HG02798 (cell line): Measurements from ENCODE around the gene PPP4R1.
A peak's percentile ranks its signal among the peaks of the same experiment; 100 is the strongest.
"Not testable (repeated sequence)": the region's sequence is repeated elsewhere in the genome, so short reads cannot be mapped to it uniquely, and the experiment has no call there.

Source experiments
- ATAC-seq: cut with Tn5 transposase; IDR thresholded peaks from one replicate; pipeline ENCODE4 v1.9.1; 2021; ENCODE audit warnings: mild to moderate bottlenecking; ENCODE audit not compliant: unreplicated experiment, poor library complexity

Gene PPP4R1

DNA sequence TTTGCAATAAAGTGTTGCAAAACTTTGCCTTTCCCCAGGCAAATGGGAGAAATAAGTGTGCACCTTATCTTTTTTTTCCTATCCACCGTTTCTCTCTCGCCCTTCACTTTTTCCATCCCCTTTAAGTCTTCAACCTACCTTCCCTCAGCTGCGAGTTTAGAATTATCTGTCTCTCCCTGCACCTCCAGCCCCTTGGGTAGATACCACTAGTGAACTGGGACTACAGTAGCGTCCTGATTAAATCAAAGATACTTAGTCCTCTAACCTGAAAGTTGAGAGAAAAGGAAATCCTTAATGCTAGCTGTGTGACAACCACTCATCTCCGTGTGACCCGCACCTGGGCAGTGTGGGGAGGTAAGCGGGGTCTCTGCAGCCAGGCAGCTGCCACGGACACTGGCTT is 16.1 kb upstream of the PPP4R1 start:
- ATAC-seq, result no peak

DNA sequence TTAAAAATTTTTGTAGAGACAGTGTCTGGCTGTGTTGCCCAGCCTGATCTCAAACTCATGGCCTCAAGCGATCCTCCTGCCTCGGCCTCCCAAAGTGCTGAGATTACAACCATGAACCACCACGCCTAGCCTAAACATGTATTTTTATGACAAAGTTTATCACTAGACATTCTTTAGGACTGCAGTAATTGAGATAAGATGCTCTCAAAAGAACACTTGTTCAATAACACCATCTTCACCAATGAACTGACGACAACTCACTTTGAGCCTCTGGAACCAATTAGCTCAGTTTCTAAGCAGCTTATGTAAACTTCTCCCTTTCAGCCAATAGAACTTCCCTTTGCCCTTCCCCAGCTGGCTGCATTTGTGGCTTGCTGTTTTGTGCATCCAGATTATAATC is 15.3 kb upstream of the PPP4R1 start:
- no peak for ATAC-seq

DNA sequence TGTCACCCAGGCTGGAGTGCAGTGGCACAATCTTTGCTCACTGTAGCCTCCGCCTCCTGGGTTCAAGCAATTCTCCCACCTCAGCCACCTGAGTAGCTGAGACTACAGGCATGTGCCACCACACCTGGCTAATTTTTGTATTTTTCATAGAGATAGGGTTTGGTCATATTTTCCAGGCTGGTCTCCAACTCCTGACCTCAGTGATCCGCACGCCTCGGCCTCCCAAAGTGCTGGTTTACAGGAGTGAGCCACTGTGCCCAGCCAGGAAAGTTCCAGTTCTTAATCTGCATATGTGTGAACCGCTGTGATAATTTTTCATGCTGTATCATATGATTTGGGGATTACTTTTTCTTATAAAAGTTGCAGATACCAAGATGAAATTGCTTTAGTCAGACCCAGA is 14.6 kb upstream of the PPP4R1 start:
- no peak for ATAC-seq

DNA sequence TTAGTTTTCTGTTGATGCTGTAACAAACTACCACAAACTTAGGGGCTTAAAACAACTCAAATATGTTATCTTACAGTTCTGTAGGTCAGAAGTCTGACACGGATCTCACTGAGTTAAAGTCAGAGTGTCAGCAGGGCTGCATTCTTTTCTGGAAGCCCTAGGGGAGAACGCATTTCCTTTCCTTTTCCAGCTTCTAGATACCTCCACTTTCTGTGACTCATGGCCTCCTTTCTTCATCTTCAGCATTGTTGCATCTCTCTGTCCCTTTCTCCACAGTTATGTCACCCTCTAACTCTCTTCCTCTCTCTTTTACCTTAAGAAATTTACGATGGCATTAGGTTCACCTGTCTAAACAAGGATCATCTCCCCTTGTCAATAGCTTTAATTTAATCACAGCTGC is 13.3 kb upstream of the PPP4R1 start:
- no peak for ATAC-seq

DNA sequence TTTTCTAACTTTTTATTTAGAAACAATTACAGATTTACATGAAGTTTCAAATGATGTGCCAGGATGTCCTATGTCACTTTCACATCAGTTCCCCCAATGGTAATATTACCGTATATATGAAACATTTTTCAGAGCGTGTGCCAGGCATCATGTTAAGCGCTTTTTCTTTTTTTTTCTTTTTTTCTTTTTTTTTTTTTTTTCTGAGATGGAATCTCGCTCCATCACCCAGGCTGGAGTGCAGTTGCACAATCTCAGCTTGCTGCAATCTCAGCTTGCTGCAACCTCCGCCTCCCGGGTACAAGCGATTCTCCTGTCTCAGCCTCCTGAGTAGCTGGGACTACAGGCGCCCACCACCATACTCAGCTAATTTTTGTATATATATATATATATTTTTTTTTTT is 5.6 kb upstream of the PPP4R1 start:
- no peak for ATAC-seq

DNA sequence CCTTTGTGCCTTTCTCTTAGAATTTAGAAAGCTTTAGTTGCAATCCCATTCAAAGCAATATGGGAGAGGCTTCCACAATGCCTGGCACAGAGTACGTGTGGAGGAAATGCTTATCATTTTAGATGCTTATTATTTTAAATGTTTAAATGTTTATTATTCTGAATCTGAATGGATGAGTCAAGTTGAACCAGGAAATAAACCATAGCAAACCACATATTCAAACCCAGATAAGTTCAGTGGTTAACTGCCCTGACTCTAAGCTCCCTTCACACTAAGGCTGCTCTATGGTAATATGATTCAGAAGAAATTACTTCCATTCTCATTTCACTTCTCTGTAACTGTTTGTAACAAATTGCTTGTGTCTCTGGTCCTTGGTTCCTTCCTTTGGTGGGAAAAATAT is 5.2 kb upstream of the PPP4R1 start:
- no peak for ATAC-seq

DNA sequence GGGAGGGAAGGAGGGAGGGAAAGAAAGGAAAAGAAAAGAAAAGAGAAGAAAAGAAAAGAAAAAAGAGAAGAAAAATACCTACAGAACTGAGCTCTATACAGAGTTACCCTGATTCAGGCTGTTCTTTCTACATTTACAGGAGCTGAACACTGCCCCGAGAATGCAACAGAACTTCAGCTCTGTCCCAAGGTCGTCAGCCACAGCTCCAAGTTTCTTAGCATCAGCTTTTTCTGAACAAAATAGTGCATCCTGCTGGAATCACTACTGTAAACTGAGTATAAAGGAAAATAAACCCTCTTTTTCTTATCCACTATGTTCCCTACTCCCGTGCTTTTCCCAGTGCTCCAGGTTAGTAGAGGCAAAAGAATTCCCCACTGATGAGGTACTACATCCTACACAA is 4.7 kb upstream of the PPP4R1 start:
- no peak for ATAC-seq

DNA sequence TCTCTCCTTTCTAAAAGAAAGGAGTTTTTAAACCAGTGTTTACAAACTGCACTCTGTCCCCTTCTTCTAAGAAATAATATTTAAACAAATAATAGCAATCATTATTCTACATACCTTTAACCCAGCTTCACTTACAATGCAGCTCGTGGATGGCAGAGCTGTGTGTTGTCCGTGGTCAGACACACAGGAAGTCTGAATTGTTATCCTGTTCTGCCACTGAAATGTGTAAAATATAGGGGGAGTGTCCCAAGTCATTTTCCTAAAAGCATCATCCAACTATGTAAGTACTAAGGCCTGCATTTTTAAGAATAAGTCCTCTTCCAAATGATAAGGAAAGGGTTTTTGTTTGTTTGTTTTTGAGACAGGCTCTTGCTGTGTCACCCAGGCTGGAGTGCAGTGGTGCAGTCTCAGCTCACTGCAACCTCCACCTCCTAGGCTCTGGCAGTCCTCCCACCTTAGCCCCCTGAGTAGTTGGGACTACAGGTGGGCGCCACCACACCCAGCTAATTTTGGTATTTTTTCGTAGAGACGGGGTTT is 2.7 kb upstream of the PPP4R1 start:
- no peak for ATAC-seq

DNA sequence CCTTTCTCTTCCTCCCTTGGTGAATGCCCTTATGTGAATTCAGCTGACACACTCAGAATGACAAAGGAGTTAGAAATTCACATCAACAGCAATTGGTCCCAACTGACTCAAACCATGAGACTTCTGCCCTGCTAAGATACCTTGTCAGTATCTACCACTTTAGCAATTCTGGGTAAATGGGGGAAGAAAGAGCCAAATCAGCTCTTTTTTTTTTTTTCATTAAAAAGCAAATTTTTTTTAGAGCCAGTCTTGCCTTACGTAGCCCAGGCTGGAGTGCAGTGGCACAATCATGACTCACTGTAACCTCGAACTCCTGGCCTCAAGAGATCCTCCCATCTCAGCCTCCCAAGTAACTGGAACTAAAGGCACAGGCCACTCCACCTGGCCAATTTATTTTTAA is 1.7 kb upstream of the PPP4R1 start:
- no peak for ATAC-seq

DNA sequence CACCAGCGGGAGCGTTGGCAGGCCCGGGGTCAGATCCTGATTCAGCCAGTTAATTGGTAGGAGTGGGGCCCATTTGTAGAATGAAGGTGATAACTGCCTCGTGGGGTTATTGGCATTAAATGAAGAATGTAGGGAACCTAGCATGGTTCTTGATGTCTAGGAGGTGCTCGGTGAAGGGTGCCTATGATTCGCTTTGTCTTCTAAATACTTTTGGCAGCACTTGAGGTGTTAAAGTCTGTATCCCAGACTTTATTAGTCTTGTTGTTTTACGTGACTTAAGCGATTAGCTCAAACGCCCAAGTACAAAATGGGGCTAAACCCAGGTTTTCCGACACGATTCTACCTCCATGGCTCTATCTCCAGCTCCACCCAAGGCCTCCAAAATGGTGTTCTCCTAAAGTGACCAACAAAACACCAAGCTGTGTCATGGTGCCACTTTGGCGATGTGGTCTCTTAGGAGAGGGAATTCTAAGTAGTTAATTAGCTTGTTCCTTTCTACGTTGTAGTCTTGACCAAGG is 980 bp upstream of the PPP4R1 start:
- no peak for ATAC-seq

DNA sequence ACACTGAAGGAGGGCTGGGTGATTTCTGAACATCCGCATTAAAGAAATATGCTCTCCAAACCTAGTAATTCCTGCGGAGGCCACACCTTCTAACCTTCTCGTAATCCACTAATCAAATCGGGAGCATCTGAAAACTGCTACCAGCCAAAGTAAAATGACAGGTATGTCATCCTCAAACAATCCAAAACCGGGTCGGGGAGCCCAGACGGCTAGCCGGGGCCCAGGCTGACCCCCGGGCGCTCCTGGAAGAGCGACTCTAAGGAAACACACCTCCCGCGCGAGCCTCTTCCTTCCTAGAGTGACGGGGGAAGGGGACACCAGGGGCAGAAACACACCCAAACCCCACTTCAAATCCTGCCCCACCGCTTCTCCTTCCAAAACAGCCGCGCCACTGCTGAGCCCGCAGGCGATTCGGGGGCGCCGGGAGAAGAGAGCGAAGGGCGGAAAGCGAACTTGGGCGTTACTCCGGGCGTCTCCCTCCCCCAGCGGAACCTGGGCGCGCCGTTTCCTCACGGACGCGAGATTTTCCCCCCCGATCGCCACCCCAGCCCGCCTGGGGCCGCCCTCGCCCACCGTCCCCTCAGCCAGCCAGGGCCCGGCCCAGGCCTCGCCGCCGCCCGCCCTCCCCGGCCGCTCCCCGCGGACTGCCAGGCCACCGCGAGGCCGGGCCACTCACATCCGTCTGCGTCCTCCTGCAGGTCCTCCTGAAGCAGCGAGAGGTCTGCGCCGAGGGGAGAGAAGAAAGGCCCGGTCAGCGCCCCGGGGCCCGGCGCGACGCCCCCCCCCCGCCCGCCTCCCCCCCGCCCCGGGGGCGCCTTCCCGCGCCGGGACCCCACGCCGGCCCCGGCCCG is 584 bp downstream of the PPP4R1 start:
- ATAC-seq, result peak; percentile 41

DNA sequence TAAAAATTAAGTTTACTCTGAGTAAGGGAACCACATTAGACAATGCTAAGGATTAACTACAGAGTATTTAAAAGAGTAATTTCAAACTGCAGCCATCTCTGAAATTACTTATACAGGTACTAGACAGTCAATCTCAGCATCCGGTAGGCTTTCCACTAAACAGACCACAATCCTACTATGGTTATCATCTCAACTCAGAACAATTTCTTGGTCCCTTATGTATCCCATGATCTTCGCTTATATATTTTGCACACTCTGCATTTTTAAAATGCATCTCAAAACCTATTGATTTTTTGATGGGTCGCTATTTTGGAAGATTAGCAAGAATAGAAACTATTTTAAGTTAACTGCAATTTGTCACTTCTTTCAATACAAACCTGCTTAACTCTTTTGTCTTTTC is 1.4 kb downstream of the PPP4R1 start:
- no peak for ATAC-seq

DNA sequence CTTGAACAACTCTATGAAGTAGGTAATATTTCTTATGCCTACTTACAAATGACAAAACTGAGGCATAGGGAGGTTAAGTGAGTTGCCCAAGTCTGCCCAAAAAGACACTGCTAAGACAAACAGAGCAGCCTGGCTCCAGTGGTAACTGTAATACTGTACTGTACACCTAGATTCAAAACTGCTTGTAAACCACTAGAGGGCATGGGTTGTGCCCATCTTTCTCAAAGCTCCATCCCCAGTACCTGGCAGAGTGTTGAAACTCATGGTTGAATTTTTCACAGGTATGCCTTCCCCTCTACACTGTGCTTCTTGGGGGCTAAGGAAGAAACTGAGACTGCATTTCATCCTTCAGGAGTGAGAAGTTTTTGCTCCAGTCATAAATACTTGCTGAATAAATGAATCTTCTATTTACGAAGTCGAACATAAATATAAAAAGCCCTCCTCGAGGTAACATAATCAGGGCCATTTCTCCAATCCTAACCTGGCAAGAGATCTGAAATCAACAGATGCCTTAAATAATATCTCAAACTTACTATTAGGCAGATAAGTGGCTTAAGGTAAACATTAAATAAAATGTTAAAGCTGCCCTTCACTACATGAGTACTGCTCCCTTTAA is 2.0 kb downstream of the PPP4R1 start:
- peak; percentile 45 for ATAC-seq

DNA sequence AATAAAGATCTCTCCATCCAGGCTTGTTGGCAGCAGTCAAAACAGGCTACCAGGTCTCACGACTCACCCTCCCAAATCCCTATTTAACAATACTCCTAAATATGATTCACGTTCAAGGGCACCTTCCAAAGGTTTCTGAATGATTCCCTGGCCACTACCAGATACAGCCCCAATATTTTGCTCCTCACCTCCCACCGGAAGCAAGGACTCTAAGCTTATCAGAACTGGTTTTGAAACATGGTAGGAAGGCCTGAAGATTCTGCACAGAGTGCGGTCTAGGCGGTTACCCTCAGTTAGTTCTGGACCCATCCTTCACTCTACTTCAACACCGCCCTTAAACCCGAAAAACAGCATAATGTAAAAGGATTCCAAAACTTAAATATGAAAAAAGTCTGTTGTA is 5.2 kb downstream of the PPP4R1 start:
- ATAC-seq, result no peak

DNA sequence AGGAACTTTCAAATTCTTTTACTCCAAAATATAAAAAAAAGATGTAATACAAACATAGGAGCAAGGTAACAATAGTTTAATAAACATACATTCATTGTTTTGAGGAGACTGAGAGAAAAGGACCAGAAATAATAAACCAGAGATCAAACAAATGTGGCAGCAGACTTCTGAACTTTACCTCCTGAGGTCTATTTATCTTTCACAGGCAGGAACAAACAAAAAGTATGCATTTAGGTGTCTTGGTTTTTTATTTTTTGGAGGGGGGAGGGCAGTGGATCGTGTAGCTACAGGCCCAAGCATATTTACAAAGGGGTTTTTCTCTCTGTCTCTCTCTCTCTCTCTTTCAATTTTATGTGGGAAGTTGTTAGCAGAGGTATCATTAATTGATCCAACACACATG is 5.6 kb downstream of the PPP4R1 start:
- no peak for ATAC-seq

DNA sequence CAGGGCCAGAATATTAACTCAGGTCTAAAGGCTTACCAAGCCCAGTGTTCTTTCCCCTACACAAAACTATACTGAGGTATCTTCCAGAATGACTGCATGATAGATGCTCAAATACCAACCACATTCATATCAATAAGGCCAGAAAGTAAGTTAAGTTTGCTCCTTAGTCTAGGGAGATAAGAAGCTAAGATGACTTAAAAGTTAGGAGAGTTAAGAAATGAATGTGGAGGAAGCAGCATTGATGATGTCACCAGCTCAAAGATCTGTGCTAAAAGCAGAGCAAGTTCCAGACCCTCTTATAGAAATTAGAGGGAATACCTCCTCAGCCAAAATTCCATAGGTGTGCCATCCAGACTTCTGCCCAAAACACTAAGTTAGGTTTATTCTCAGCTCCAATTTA is 6.1 kb downstream of the PPP4R1 start:
- no peak for ATAC-seq

DNA sequence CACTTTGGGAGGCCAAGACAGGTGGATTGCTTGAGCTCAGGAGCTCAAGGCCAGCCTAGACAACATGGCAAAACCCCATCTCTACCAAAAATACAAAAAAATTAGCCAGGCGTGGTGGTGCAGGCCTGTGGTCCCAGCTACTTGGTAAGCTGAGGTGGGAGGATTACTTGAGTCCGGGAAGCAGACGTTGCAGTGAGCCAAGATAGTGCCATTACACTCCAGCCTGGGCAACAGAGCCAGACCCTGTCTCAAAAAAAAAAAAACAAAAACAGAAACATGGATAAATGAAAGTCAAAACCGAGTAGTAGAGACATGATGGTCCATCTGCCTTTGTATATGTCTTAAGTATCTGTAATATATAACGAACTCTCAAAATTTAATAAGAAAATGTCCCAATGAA is 7.2 kb downstream of the PPP4R1 start:
- not testable (repeated sequence) for ATAC-seq

DNA sequence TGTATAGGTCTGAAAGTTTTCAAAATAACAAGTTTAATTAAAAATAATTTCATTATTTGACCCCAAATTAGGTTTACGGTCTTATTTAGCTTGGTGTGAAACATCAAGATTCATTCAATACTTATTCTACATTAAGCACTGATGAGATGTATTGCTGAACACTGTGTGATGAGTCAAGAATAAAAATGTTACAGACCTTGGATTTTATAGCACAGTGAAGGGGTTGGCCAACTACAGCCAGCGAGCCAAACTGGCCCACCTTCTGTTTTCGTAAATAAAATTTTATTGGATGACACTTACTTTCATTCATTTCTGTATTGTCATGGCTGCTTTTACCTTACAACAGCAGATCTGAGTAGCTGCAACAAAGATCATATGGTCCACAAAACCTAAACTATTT is 8.3 kb downstream of the PPP4R1 start:
- no peak for ATAC-seq

DNA sequence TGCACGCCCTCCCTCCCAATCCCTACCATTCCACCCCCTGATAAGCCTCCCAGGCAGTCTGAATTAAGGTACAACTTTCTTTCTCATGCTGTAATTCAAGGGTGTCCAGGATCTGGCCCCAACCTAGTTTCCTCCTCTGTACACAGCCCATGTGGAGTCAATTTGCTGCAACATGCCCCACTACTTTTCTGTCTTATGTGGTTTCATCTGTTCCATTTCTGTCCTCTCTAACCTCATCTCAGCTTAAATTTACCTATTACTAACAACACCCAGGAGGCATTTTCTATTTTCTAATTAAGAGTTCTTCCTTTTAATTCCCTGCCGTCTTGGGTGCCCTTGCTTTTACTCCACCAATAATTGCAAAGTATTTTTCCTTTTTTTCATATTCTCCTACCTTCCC is 10.0 kb downstream of the PPP4R1 start:
- no peak for ATAC-seq

DNA sequence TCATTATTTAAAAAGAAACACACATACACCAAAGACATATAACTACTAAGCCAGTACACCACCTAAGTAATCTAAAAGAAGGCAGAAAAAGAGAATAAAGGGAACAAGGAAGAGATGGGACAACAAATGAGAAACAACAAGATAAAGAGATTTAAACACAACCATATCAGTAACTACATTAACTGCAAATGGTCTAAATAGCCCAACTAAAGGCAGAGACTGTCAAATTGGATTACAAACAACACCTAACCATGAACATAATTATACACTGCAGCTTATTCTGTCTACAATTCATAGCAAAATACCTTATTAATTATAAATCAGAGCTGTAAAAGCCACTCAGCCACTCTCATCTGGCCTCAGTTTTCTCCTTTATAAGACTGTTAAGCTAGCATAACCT is 15.0 kb downstream of the PPP4R1 start:
- no peak for ATAC-seq

DNA sequence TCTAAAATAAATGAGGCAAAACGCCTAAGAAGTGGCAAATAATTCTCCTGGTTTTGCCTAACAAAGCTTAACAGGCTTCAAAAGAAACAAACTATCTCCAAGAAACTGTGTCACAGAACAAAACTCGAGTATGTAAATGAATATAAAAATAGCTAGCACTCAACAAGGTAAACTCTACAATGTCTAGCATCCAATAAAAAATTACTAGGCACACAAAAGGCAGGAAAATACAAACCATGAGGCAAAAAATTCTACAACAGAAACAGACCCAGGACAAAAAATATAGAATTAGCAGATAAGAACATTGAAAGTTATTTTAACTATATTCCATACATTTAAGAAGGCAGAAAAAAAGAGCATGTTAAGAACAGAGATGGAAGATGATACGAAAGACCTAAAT is 16.8 kb downstream of the PPP4R1 start:
- ATAC-seq, result no peak
